NCI-H146 (cell line): ENCODE measurements around the gene KCNQ5.
"Not testable (repeated sequence)": the region's sequence is repeated elsewhere in the genome, so short reads cannot be mapped to it uniquely, and the experiment has no call there.

Experiments used
- DNase-seq: peaks from one replicate; lab custom pipeline; 2025; lab: John Stamatoyannopoulos, UW

The KCNQ5 gene

DNA sequence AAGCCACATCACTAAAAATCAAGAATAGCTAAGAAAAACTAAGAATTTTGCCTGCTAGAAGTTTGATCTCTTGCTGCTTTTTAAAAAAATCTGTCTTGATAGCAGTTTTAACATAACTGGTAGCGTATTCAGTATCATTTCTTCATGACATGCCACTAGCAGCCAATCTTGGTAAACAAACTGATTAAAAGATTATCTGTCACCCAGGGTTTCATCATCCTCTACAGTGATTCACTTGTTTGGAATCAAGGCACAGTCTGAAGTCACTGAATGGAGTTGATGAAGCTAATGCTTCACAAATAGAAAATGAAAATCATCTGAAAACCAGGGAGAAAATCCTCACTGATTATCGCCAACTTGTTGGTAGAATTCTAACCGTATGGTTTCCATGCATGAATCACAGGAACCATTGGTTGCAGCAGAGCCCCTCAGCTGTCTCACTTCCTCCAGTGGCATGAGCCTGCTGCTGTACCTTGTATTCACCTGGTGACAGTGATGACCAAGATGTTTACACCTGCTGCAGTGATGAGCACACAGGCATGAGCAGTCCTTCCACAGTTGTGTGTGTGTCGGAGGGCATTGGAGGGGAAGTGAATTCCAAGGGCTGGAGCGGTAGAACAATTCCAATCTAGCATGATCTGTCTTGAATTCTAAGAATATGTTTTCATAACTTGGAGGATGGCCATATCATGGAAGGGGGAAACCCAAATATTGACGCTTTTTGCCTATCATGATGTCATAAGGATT is 328.4 kb downstream of the KCNQ5 start:
- DNase-seq = no peak

GRCh38 chr6:72952808-72953630 is 331.2 kb downstream of the KCNQ5 start:
- DNase-seq = no peak

- DNase-seq = no peak
These were observed 332.1 kb downstream of the KCNQ5 start for GRCh38 chr6:72953971-72954381.

GRCh38 chr6:72954716-72955115 is 332.9 kb downstream of the KCNQ5 start:
- no peak for DNase-seq

DNA sequence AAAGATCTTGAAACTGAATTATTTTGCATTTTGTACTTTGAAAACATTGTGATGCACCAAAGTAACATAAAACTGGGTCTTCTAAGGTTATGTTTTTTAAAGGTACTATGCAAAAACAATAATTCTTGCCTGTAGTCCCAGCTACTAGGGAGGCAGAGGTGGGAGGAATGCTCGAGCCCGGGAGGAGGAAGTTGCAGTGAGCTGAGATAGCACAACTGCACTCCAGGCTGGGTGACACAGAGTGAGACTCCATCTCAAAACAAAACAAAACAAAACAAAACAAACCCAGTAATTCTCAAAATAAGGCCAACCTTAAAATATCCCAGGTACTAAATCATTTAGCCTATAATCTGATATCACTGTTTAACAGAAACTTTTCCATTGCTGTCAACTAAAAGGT is 333.8 kb downstream of the KCNQ5 start:
- DNase-seq = no peak

- no peak for DNase-seq
These were observed 334.4 kb downstream of the KCNQ5 start for GRCh38 chr6:72956272-72956671.

GRCh38 chr6:72959821-72960220 is 338.0 kb downstream of the KCNQ5 start:
- DNase-seq = no peak

- no peak for DNase-seq
These were observed 342.1 kb downstream of the KCNQ5 start for GRCh38 chr6:72963946-72964345.

DNA sequence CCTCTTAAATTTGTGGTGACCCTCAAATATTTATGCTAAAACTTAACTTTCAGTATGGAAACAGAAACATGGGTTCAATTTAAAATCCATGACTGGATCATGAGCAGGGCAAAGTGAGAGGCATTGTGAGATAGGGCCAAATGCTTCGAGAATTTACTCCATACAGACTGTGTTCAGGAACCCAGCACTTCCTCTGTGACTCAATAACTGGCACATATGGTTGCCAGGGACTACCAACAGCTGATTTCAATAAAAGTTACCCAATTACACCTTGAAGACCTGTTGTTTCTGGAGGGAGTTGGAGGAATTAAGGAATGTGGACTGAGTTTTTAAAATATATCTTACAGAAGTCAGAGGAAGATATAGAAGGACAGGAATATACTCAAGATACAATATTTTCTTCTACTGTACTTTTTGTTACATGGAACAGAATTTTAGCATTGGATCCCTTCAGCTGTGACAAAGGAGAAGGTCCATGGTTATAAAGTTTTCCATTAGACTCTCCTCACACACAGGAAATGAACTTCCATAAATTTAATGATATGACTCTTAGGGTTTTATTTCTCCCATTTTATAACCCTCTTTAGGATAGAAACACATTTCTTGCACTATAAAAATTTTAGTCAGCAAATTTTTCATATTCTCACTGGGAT is 344.9 kb downstream of the KCNQ5 start:
- no peak for DNase-seq

GRCh38 chr6:72967329-72967728 is 345.5 kb downstream of the KCNQ5 start:
- no peak for DNase-seq

DNA sequence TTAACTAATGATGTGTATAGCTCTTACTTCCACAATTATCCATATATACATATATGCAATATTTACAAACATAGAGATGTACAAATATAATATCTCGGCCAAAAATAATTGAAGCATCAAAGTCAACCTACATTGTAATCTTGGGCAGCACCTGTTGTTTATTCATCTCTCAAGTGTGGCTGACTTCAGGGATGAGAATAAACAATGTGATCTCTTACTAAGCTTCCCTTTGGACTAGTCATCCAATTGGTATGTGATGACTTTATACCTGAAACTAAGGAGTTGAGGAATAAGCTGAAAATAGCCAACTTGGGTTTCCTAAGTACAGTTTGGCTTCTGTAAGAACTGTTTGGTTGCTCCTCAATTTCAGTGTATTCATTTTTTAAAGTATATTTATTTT is 346.8 kb downstream of the KCNQ5 start:
- no peak for DNase-seq

DNA sequence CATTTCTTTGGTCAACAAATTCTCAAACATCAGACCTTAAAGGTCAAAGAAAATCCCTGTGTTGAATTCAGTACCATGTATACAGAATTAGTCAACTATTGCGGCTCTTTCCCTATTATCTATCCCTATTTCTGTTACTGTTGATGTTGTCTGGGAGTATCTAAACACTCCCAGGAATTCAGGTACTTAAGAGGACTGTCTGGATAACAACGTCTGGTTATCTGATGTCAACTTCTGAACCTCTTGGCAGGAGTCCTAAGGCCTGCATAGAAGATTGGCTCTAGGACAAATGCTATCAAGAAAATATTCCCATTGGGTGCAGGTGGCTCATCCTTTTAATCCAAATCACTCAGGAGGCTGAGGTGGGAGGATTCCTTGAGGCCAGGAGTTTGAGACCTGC is 347.8 kb downstream of the KCNQ5 start:
- no peak for DNase-seq

DNA sequence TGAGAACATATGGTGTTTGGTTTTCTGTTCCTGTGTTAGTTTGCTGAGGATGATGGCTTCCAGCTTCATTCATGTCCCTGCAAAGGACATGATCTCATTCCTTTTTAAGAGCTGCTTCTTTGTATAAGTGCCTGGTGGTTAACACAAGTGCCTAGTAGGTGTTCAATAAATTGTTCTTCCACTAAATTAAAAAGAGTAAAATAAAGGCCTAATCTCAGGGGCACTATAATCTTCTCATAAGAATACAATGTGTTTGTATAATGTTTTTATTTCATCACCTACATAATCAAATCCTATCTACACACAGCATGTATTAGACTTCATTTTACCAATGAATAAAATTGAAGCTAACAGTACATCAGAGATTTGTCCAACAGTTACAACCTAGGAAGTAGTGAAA is 350.7 kb downstream of the KCNQ5 start:
- no peak for DNase-seq

DNA sequence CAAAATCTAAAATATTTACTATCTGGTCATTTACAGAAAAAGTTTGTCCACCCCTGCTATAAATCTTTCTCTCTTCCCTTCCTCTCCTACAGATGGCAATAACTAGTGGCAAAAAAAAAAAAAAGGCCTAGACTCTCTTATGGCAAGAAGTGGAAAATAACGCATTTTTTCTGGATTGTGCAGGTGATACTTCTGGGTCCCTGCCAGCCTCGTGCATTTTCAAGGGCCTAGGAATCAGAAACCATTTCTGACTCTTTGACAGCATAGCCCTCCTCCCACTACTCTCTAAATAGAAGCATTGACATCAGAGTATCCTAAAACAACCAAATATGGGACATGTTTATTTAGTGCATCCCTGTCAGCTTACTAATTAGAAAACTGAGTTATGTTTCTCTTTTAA is 352.4 kb downstream of the KCNQ5 start:
- no peak for DNase-seq

DNA sequence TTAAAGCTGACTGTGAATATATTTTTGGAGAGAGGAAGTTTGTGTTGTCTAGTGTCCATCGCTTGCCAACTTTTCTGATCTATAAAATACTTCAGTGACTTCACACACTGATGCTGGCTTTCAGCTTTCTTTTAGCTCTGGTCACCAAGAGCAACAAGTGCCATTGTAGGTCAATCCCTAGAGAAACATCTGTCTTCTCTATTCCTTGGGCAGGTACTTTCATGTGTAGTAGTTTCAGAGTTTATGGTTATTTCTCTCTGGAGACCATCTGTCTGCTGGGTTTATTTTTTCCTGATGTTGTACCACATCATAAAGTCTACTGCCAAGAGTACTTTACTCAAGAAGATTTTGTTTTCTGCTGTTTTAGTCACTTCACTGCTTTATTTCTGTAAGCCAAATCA is 353.5 kb downstream of the KCNQ5 start:
- DNase-seq = no peak

- no peak for DNase-seq
These were observed 354.6 kb downstream of the KCNQ5 start for GRCh38 chr6:72976484-72976883.

- no peak for DNase-seq
These were observed 355.2 kb downstream of the KCNQ5 start for GRCh38 chr6:72977114-72977513.

DNA sequence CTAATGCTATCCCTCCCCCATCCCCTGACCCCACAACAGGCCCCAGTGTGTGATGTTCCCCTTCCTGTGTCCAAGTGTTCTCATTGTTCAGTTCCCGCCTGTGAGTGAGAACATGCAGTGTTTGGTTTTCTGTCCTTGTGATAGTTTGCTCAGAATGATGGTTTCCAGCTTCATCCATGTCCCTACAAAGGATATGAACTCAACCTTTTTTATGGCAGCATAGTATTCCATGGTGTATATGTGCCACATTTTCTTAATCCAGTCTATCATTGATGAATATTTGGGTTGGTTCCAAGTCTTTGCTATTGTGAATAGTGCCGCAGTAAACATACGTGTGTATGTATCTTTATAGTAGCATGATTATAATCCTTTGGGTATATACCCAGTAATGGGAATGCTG is 356.9 kb downstream of the KCNQ5 start:
- not testable (repeated sequence) for DNase-seq

DNA sequence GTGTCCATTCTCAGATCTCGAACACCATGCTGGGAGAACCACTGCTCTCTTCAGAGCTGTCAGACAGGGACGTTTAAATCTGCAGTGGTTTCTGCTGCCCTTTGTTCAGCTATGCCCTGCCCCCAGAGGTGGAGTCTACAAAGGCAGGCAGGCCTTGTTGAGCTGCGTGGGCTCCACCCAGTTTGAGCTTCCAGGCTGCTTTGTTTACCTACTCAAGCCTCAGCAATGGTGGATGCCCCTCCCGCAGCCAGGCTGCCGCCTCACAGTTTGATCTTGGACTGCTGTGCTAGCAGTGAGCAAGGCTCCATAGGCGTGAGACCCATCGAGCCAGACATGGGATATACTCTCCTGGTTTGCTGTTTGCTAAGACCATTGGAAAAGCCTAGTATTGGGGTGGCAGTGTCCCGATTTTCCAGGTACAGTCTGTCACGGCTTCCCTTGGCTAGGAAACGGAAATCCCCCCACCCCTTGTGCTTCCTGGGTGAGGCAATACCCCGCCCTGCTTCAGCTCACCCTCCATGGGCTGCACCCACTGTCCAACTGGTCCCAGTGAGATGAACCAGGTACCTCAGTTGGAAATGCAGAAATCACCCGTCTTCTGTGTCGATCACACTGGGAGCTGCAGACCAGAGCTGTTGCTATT is 362.4 kb downstream of the KCNQ5 start:
- DNase-seq = not testable (repeated sequence)

- DNase-seq = no peak
These were observed 363.3 kb downstream of the KCNQ5 start for GRCh38 chr6:72984981-72985665.

DNA sequence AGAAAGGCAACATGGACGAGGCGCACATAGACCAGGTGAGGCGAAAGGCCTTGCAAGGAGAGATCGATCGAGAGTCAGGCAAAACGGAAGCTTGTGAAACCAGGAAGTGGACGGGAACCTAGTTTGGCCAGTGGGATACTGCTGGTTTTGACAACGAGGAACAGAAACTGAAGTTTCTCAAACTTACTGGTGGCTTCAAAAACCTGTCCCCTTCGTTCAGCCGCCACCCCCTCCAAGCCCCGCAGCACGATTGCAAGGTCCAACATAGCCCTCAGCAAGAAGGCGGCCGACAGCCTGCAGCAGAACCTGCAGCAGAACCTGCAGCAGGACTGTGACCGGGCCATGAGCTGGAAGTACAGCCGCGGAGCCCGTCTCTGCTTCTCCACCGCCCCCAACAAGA is 365.4 kb downstream of the KCNQ5 start:
- no peak for DNase-seq

DNA sequence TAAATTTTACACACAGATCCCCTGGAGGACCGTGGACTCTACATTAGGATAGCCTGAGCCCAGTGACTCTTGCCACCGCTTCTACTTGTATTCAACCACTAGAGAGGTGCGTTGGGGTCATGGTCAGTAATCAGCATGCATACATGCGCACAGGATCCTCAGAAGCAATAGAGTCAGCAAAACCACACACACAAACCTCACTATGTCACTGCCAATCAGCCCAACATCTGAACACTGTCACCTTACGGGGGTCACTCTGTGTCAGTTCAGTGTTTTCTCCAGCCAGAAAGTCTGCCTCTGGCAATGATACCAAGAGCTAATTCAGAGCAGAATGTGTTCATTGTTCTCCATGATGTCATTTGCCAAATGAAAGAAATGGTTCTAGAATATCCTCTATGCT is 378.1 kb downstream of the KCNQ5 start:
- DNase-seq = no peak
